ENCODE results near the gene RARG.
"Not testable (repeated sequence)": the region's sequence is repeated elsewhere in the genome, so short reads cannot be mapped to it uniquely, and the experiment has no call there.

Gene RARG

GRCh38 chr12:53171725-53172329 lies 60.2 kb downstream of the RARG start:
- Mint-ChIP-seq H3K36me3 (ENCODE audit: low read depth) (peaks cover 1% of the 10 kb centered on the region), H3K27ac (no peak overlapping the region), H3K4me3 (no peak overlapping the region), H3K27me3 (no peaks in the 10 kb centered on the region), H3K4me1 (peaks cover 2% of the 10 kb centered on the region), H3K9me3 (no peaks in the 10 kb centered on the region)
- DNase-seq (no peak), ATAC-seq (no peak)

GRCh38 chr12:53170876-53171724 lies 60.9 kb downstream of the RARG start:
- DNase-seq = no peak
- no peak overlapping the region for H3K27ac Mint-ChIP-seq
- H3K4me1 Mint-ChIP-seq = peaks cover 4% of the 10 kb centered on the region
- H3K9me3 Mint-ChIP-seq = no peaks in the 10 kb centered on the region
- H3K4me3 Mint-ChIP-seq = no peak overlapping the region
- peaks cover 1% of the 10 kb centered on the region for H3K36me3 Mint-ChIP-seq (ENCODE audit: low read depth)
- ATAC-seq = no peak
- no peaks in the 10 kb centered on the region for H3K27me3 Mint-ChIP-seq

- Mint-ChIP-seq H3K27me3 (no peaks in the 10 kb centered on the region), H3K4me3 (no peak overlapping the region), H3K9me3 (no peaks in the 10 kb centered on the region), H3K27ac (no peak overlapping the region), H3K4me1 (peaks cover 2% of the 10 kb centered on the region), H3K36me3 (ENCODE audit: low read depth) (peaks cover 1% of the 10 kb centered on the region)
- no peak for ATAC-seq
- DNase-seq = no peak
These were observed 61.8 kb downstream of the RARG start for GRCh38 chr12:53170215-53170614.

- Mint-ChIP-seq H3K27me3 (no peaks in the 10 kb centered on the region), H3K27ac (no peak overlapping the region), H3K9me3 (no peaks in the 10 kb centered on the region), H3K4me3 (no peak overlapping the region), H3K36me3 (ENCODE audit: low read depth) (peaks cover 1% of the 10 kb centered on the region), H3K4me1 (peaks cover 2% of the 10 kb centered on the region)
- no peak for DNase-seq
- ATAC-seq = peak; percentile 24
These were observed 62.4 kb downstream of the RARG start for GRCh38 chr12:53169644-53170043.

GRCh38 chr12:53166837-53167236 lies 65.2 kb downstream of the RARG start:
- H3K27me3 Mint-ChIP-seq = no peaks in the 10 kb centered on the region
- H3K36me3 Mint-ChIP-seq (ENCODE audit: low read depth) = peaks cover 1% of the 10 kb centered on the region
- ATAC-seq = no peak
- DNase-seq = no peak
- no peak overlapping the region for H3K27ac Mint-ChIP-seq
- no peaks in the 10 kb centered on the region for H3K9me3 Mint-ChIP-seq
- H3K4me3 Mint-ChIP-seq = no peak overlapping the region
- peaks cover 2% of the 10 kb centered on the region for H3K4me1 Mint-ChIP-seq

- not testable (repeated sequence) for ATAC-seq; H3K27me3 Mint-ChIP-seq; H3K9me3 Mint-ChIP-seq; H3K27ac Mint-ChIP-seq; H3K4me3 Mint-ChIP-seq; DNase-seq; H3K36me3 Mint-ChIP-seq (ENCODE audit: low read depth)
- H3K4me1 Mint-ChIP-seq = peaks cover 10% of the 10 kb centered on the region
These were observed 69.0 kb downstream of the RARG start for GRCh38 chr12:53163008-53163407.

GRCh38 chr12:53161119-53161911 lies 70.7 kb downstream of the RARG start:
- H3K9me3 Mint-ChIP-seq = no peaks in the 10 kb centered on the region
- H3K4me3 Mint-ChIP-seq = no peak overlapping the region
- ATAC-seq (no peak), DNase-seq (no peak)
- H3K27ac Mint-ChIP-seq = no peak overlapping the region
- H3K4me1 Mint-ChIP-seq = peaks cover 10% of the 10 kb centered on the region
- H3K36me3 Mint-ChIP-seq (ENCODE audit: low read depth) = peaks cover 3% of the 10 kb centered on the region
- no peaks in the 10 kb centered on the region for H3K27me3 Mint-ChIP-seq

- Mint-ChIP-seq H3K4me3 (no peak overlapping the region), H3K9me3 (no peaks in the 10 kb centered on the region), H3K36me3 (ENCODE audit: low read depth) (peaks cover 3% of the 10 kb centered on the region), H3K4me1 (peaks cover 8% of the 10 kb centered on the region), H3K27ac (no peak overlapping the region), H3K27me3 (no peaks in the 10 kb centered on the region)
- ATAC-seq (no peak), DNase-seq (no peak)
These were observed 71.3 kb downstream of the RARG start for GRCh38 chr12:53160673-53161072.
